ENCODE results near the gene WNT6. TPM values are rescaled to one million over a fixed set of nuclear protein-coding genes. Genes with fewer than 3 reads are reported as not detected.
A peak's percentile ranks its signal among the peaks of the same experiment; 100 is the strongest.

WNT6 gene
- total RNA-seq, 4 donors from 2014 or later = 0.73 to 0.76 TPM; not detected in 2

DNA sequence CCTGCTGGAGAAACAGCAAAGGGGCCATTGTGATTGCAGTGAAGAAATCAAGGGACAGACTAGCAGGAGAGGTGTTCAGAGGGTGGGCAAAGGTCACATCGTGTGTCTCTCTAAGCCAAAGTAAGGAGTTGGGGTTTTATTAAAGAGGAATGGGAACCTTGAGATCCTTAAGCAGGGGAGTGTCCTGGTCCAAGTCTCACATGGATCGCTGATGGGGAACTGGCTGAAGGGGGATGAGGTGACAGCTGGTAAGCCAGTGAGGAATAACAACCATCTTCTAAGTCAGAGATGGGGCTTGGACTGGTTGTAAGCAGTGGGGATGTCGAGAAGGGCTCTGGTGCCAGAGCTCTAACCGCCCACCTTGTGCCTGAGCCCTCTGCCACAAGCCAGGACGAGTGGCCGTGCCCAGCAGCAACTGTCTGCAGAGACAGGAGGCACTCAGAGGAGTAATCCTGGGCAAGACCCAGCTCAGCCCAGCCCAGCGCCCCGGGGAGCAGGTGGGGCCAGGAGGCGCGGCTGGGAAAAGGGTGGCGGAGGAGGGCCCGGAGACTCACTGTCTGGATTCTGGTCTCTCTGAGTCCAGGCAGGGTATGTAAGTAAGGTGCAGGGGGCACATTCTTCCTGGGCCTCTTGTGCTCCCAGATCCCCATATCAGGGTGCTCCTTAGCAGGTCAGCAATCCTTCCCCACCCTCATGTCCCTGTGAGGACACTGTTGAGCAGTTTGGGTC lies 34.7 kb downstream of the WNT6 start:
- 18 to 36% methylated on average over 2 to 12 of the region's 12 CpGs for WGBS, 2 donors
- H3K27me3 ChIP-seq = peaks cover 0 to 98% (median 19%) of the 10 kb centered on the region in 4 donors
- DNase-seq = no peak
- H3K36me3 ChIP-seq = peaks cover 0 to 10% (median 0%) of the 10 kb centered on the region in 3 donors
- H3K9me3 ChIP-seq = no peaks in the 10 kb centered on the region
- H3K27ac ChIP-seq = peak overlapping the region; percentile 12 to 76 (median 42)
- peaks cover 41 to 70% (median 41%) of the 10 kb centered on the region in 3 donors for H3K4me1 ChIP-seq
- no peak overlapping the region for H3K4me3 ChIP-seq
- TF ChIP-seq, protein P1, sequence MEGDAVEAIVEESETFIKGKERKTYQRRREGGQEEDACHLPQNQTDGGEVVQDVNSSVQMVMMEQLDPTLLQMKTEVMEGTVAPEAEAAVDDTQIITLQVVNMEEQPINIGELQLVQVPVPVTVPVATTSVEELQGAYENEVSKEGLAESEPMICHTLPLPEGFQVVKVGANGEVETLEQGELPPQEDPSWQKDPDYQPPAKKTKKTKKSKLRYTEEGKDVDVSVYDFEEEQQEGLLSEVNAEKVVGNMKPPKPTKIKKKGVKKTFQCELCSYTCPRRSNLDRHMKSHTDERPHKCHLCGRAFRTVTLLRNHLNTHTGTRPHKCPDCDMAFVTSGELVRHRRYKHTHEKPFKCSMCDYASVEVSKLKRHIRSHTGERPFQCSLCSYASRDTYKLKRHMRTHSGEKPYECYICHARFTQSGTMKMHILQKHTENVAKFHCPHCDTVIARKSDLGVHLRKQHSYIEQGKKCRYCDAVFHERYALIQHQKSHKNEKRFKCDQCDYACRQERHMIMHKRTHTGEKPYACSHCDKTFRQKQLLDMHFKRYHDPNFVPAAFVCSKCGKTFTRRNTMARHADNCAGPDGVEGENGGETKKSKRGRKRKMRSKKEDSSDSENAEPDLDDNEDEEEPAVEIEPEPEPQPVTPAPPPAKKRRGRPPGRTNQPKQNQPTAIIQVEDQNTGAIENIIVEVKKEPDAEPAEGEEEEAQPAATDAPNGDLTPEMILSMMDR (IDR thresholded peaks at IDR 0.05) = no peak
- peak in 1 of 4 donors; percentile 39 for TF ChIP-seq POLR2A (IDR thresholded peaks at IDR 0.05)
- intact Hi-C loops (cut with DNase I) = no loop called here

DNA sequence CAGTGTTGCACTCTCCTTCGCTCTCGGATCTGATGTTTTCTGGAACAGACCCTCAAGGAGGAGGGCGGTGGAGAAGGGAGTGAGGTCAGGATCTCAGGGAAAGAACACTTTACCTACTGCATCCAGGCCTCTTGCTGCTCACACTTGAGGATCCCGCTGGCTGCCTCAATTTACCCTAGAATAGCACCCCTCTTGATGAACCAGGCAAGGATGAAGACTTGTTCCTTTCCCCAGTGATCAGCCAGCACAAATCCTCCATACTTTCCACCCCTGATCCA lies 35.2 kb downstream of the WNT6 start:
- intact Hi-C loops (cut with DNase I) = no loop called here
- peak overlapping the region in 1 of 4 donors; percentile 14 for H3K4me3 ChIP-seq
- peak overlapping the region; percentile 12 to 76 (median 42) for H3K27ac ChIP-seq
- DNase-seq = no peak
- WGBS, 2 donors = 54 to 61% methylated on average over 2 to 4 of the region's 4 CpGs
- H3K27me3 ChIP-seq = peaks cover 0 to 98% (median 23%) of the 10 kb centered on the region in 4 donors
- no peaks in the 10 kb centered on the region for H3K9me3 ChIP-seq
- peaks cover 0 to 8% (median 0%) of the 10 kb centered on the region in 3 donors for H3K36me3 ChIP-seq
- TF ChIP-seq, protein P1 (IDR thresholded peaks at IDR 0.05) = no peak
- TF ChIP-seq POLR2A (IDR thresholded peaks at IDR 0.05) = no peak
- H3K4me1 ChIP-seq = peaks cover 41 to 70% (median 41%) of the 10 kb centered on the region in 3 donors

DNA sequence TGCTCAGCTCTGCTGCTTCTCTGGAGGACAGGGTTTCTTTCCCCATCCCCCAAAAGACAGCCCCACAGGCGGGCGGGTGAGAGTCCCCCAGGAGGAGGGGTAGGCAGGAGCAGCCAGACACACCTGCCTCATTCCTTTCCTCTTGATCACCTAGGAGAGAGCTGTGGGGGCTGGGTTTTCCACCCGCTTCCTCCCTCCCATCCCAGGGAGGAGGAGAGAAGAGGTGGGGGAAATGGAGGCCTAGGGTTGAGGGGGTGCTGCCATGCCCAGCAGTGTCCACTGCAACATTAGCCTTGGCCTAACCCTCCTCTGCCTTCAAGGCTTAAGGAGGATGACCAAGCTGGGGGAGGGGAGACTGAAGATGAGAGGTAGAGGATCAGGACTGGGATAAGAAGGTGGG lies 35.7 kb downstream of the WNT6 start:
- Histone ChIP-seq H3K27ac (peak overlapping the region in 3 of 4 donors; percentile 35 to 76 (median 48)), H3K27me3 (peaks cover 0 to 98% (median 23%) of the 10 kb centered on the region in 4 donors), H3K36me3 (peaks cover 0 to 3% (median 0%) of the 10 kb centered on the region in 3 donors), H3K4me3 (no peak overlapping the region), H3K4me1 (peaks cover 41 to 70% (median 41%) of the 10 kb centered on the region in 3 donors), H3K9me3 (no peaks in the 10 kb centered on the region)
- no peak for DNase-seq
- WGBS, 2 donors = 20 to 40% methylated on average over 1 of the region's 3 CpGs
- intact Hi-C loops (cut with DNase I) = no loop called here
- TF ChIP-seq, protein P1 (IDR thresholded peaks at IDR 0.05) = no peak
- no peak for TF ChIP-seq POLR2A (IDR thresholded peaks at IDR 0.05)

DNA sequence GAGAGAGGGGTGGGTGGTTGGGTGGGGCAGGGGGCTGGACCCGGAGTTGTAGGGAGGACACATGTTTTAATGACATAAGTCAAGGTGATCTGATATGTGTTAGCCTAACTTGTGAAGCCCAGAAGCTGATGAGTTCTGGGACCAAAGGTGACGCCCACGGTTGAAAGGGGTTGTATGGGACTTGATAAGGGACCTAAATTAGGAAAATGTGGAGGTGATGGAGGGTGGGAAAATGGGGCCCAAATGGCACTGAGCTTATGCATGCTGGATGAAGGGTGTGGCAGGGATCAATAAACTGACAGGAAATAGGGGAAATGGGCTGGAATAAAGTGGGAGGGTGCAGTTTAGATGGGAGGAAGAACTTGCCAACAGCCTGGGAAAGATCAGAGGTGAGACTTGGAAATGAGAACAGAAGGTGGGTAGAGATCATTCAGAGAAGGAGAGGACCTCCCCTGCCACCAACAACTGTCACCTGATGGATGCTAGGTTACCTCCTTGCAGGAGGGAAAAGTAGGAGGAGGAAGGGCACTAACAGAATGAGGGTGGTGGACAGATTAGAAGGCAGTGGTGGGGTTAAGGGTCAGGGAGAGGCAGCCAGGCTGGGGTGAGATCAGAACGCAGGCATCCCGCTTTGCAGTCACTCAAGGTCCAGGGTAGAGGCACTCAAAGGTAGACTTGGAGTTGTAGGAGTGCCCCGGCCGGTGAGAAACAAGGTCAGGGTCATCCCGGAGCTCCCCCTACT lies 36.3 kb downstream of the WNT6 start:
- Histone ChIP-seq H3K27me3 (peaks cover 0 to 98% (median 23%) of the 10 kb centered on the region in 4 donors), H3K27ac (peak overlapping the region; percentile 25 to 76 (median 56)), H3K4me1 (peaks cover 41 to 70% (median 41%) of the 10 kb centered on the region in 3 donors), H3K4me3 (peak overlapping the region in 1 of 4 donors; percentile 42), H3K36me3 (no peaks in the 10 kb centered on the region), H3K9me3 (no peaks in the 10 kb centered on the region)
- no peak for TF ChIP-seq POLR2A (IDR thresholded peaks at IDR 0.05)
- TF ChIP-seq, protein P1 (IDR thresholded peaks at IDR 0.05) = no peak
- no peak for DNase-seq
- 26 to 28% methylated on average over 7 to 8 of the region's 8 CpGs for WGBS, 2 donors
- intact Hi-C loops (cut with DNase I) = loop anchor here (2.0 kb wide), 1 partner anchor 19 kb away; no protein-coding TSS in a partner anchor

Measured in esophagus squamous epithelium (tissue), 5 donors.